Measurements from ENCODE around the gene CACNA1C.

The CACNA1C gene

GRCh38 chr12:2539938-2540337 lies 487.2 kb downstream of the CACNA1C start:
- Histone ChIP-seq H4K20me1 (ENCODE audit: insufficient read depth) (no peaks in the 10 kb centered on the region), H3K4me3 (IDR thresholded peaks at IDR 0.05; ENCODE audit: insufficient read depth, low read depth, low read length) (no peak overlapping the region), H3K4me2 (no peak overlapping the region), H3K9ac (no peak overlapping the region), H3K27ac (no peak overlapping the region), H2AFZ (ENCODE audit: low read depth) (no peak overlapping the region), H3K36me3 (ENCODE audit: insufficient read depth) (no peaks in the 10 kb centered on the region), H3K79me2 (ENCODE audit: insufficient read depth, low read depth) (no peaks in the 10 kb centered on the region), H3K27me3 (ENCODE audit: insufficient read depth, low read depth) (no peaks in the 10 kb centered on the region), H3K4me1 (ENCODE audit: low read depth, poor library complexity, severe bottlenecking) (no peaks in the 10 kb centered on the region)
- TF ChIP-seq, protein P1, sequence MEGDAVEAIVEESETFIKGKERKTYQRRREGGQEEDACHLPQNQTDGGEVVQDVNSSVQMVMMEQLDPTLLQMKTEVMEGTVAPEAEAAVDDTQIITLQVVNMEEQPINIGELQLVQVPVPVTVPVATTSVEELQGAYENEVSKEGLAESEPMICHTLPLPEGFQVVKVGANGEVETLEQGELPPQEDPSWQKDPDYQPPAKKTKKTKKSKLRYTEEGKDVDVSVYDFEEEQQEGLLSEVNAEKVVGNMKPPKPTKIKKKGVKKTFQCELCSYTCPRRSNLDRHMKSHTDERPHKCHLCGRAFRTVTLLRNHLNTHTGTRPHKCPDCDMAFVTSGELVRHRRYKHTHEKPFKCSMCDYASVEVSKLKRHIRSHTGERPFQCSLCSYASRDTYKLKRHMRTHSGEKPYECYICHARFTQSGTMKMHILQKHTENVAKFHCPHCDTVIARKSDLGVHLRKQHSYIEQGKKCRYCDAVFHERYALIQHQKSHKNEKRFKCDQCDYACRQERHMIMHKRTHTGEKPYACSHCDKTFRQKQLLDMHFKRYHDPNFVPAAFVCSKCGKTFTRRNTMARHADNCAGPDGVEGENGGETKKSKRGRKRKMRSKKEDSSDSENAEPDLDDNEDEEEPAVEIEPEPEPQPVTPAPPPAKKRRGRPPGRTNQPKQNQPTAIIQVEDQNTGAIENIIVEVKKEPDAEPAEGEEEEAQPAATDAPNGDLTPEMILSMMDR (conservative IDR thresholded peaks at IDR 0.05; ENCODE audit: low read depth, low read length), result no peak

DNA sequence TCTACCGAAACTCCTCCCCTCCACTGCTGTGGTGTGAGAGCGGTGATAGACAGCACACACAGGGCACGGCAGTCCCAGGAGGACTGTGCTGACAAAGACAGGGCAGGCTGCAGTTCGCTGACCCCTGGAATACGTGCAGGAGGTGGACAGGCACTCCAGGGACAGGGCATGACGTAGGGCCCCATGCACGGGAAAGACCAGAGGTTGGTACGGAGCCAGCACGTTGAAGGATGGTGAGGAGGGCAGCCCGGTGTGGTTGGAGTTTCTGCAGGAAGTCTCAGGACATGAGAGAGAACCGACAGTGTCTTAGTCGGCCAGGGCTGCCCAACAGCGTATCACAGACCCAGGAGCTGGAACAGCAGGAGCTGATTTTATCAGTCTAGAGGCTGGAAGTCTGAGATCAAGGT lies 487.8 kb downstream of the CACNA1C start:
- Histone ChIP-seq H2AFZ (ENCODE audit: low read depth) (no peak overlapping the region), H3K4me3 (IDR thresholded peaks at IDR 0.05; ENCODE audit: insufficient read depth, low read depth, low read length) (no peak overlapping the region), H3K27ac (no peak overlapping the region), H3K79me2 (ENCODE audit: insufficient read depth, low read depth) (no peaks in the 10 kb centered on the region), H3K4me2 (no peak overlapping the region), H3K9ac (no peak overlapping the region), H3K36me3 (ENCODE audit: insufficient read depth) (no peaks in the 10 kb centered on the region), H4K20me1 (ENCODE audit: insufficient read depth) (no peaks in the 10 kb centered on the region), H3K4me1 (ENCODE audit: low read depth, poor library complexity, severe bottlenecking) (no peaks in the 10 kb centered on the region), H3K27me3 (ENCODE audit: insufficient read depth, low read depth) (no peaks in the 10 kb centered on the region)
- TF ChIP-seq, protein P1 (conservative IDR thresholded peaks at IDR 0.05; ENCODE audit: low read depth, low read length), result no peak

DNA sequence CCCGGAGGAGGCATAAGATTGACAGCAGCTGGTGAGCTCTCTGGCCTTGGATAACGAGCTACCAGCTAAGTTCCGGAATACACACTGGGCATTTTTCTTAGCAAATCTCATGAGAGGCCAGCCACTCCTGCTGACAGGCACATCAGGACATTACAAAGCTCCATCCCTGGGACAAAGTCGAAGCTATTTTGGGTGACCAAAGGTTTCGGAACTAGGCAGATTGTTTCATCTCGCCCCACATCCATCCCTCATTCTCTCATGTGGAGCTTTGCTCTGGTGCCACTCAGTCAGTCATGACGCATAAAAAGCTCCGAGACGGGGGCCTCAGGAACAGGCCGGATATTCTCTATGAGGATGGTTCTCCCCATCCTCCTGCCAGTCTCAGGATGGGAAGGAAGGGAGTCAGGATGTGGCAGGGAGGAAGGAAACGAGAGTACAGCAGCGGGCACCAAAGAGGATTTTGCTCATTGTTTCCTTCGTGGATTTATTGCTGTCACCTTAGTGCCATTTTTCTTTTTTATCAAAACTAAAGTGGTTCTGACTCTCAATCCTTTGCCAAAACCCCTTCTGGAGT lies 488.9 kb downstream of the CACNA1C start:
- H3K27ac ChIP-seq, result no peak overlapping the region
- no peaks in the 10 kb centered on the region for H3K36me3 ChIP-seq (ENCODE audit: insufficient read depth)
- no peak overlapping the region for H3K4me2 ChIP-seq
- no peak overlapping the region for H2AFZ ChIP-seq (ENCODE audit: low read depth)
- TF ChIP-seq, protein P1 (conservative IDR thresholded peaks at IDR 0.05; ENCODE audit: low read depth, low read length), result no peak
- H3K27me3 ChIP-seq (ENCODE audit: insufficient read depth, low read depth), result no peaks in the 10 kb centered on the region
- H3K79me2 ChIP-seq (ENCODE audit: insufficient read depth, low read depth), result no peaks in the 10 kb centered on the region
- H3K9ac ChIP-seq, result no peak overlapping the region
- H4K20me1 ChIP-seq (ENCODE audit: insufficient read depth), result no peaks in the 10 kb centered on the region
- no peak overlapping the region for H3K4me3 ChIP-seq (IDR thresholded peaks at IDR 0.05; ENCODE audit: insufficient read depth, low read depth, low read length)
- no peaks in the 10 kb centered on the region for H3K4me1 ChIP-seq (ENCODE audit: low read depth, poor library complexity, severe bottlenecking)

DNA sequence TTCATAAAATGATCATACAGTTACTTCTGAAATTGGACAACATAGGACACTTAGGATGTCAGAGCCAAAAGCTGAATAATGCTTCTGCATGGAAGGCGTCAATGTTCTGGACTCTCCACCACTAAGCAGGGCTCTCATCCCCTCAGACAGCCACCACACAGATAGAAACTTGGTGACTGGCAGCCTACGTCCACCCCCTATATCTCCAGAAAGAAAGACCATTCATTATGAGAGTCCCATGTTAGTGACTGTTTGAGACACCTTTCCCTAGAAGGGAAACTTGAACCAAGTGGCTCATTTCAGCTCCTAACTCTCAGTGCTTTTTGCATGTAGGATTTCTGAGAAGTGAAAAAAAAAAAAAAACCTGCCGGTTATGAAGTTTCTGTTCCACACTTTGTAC lies 491.0 kb downstream of the CACNA1C start:
- Histone ChIP-seq H3K27ac (no peak overlapping the region), H3K36me3 (ENCODE audit: insufficient read depth) (no peaks in the 10 kb centered on the region), H3K4me1 (ENCODE audit: low read depth, poor library complexity, severe bottlenecking) (no peaks in the 10 kb centered on the region), H4K20me1 (ENCODE audit: insufficient read depth) (no peaks in the 10 kb centered on the region), H3K27me3 (ENCODE audit: insufficient read depth, low read depth) (no peaks in the 10 kb centered on the region), H2AFZ (ENCODE audit: low read depth) (no peak overlapping the region), H3K9ac (no peak overlapping the region), H3K79me2 (ENCODE audit: insufficient read depth, low read depth) (no peaks in the 10 kb centered on the region), H3K4me2 (no peak overlapping the region), H3K4me3 (IDR thresholded peaks at IDR 0.05; ENCODE audit: insufficient read depth, low read depth, low read length) (no peak overlapping the region)
- TF ChIP-seq, protein P1 (conservative IDR thresholded peaks at IDR 0.05; ENCODE audit: low read depth, low read length), result no peak
